GM19452 (cell line): ENCODE results near the gene ABCC12.

Source experiments
- ATAC-seq: cut with Tn5 transposase; IDR thresholded peaks from one replicate; pipeline ENCODE4 v1.9.1; 2021; ENCODE audit not compliant: unreplicated experiment

The ABCC12 gene

GRCh38 chr16:48106446-48106845 is 49.3 kb downstream of the ABCC12 start:
- no peak for ATAC-seq
